Measurements from ENCODE around the gene MFSD12.
A peak's percentile ranks its signal among the peaks of the same experiment; 100 is the strongest.
"Not testable (repeated sequence)": the region's sequence is repeated elsewhere in the genome, so short reads cannot be mapped to it uniquely, and the experiment has no call there.

MFSD12 gene

GRCh38 chr19:3522421-3523360 is 34.7 kb downstream of the MFSD12 start:
- DNase-seq (ENCODE audit: low read depth), result no peak

- DNase-seq (ENCODE audit: low read depth), result no peak
Measured at GRCh38 chr19:3521104-3521445, 36.3 kb downstream of the MFSD12 start.

DNA sequence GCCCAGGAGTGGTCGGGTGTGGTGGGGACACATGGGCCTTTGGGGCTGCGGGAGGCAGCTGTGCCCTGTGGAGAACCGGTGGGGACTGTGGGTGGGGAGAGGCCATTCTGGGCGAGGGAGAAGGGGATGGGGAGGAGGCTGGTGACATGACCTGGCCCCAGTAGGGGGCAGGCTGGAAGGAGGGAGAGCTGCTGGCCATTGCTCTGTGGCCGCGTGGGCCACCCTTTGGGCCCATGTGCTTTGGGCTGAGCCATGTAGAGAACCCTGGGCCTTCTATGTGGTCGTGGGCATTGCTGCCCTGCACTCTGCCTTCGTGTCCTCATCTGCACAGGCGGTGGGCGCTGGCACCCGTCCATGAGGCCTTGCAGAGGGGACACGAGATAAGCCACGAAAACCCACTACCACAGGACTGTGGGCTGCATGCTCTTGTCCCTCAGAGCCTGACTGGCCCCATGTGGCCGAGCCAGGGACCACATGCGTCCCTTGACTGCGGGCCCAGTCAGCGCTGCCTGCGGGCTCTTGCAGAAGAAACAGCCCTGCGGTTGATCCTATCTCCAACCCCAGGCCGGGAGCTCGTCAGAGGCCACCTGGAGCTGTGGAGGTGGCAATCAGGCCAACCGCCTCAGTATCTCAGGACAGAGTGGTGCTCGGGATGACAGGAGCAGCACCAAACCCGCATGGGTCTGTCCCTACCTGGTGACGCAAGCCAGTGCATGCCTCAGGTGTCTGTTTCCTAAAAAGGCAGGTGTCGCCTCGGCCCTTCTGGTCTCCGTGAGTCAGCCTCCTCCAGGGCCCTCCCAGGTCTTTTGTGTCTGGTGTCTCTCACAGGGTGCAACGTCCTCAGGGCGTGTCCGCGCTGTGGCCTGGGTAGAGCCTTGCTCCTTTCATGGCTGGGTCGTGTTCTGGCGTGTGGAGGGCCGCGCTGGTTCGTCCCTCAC is 37.0 kb downstream of the MFSD12 start:
- no peak for DNase-seq (ENCODE audit: low read depth)

DNA sequence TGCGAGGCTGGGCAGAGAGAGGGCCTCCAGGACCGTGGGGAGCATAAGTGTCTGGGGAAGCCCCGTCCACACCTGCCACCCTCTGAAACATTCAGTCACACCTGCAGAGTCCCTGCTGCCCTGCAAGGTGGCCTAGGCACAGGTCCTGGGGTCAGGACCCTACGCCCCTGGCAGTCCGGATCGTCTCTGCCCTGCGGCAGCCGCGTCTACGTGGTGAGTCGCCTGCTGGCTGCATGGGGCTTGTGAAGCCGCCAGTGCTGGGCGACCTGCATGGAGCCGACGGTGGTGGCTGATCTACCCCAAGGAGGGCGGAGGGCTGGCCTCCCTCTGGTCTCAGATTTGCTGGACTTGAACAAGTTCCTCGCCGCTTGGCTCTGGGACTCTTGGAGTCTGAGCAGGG is 38.3 kb downstream of the MFSD12 start:
- DNase-seq (ENCODE audit: low read depth), result no peak

DNA sequence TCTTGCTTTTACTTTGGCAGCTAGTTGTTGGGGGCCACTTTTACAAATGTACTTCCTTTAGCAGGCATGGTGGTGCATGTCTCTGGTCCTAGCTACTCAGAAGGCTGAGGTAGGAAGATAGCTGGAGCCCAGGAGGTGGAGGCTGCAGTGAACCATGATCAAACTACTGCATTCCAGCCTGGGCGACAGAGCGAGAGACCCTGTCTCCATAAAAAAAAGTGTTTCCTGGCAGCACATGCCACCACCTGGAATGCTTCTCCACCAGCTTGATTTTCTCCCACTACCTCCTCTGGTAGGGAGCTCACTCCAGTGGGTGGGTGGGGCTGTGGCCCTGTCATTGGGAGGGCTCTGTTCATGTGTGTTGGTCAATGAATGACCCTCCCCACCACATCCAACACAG is 38.7 kb downstream of the MFSD12 start:
- DNase-seq (ENCODE audit: low read depth), result no peak

DNA sequence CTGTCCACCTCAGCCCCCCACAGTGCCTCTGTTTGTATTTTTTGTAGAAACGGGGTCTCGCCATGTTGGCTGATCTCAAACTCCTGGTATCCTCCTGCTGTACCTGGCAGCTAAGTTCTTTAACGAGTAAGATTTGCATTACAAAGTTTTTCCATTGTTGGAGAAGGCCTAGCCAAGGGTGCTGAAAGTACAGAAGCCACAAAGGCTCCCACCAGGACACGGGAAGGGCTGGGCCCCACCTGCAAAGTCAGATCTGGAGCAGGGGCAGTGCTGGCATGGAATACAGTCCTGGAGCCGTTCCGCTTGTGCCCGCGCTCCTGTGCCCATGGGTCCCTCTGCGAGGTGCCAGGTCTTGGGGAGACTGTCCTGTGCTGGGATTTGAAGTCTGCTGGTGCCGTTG is 39.1 kb downstream of the MFSD12 start:
- DNase-seq (ENCODE audit: low read depth), result no peak

GRCh38 chr19:3517638-3518037 is 39.7 kb downstream of the MFSD12 start:
- no peak for DNase-seq (ENCODE audit: low read depth)

DNA sequence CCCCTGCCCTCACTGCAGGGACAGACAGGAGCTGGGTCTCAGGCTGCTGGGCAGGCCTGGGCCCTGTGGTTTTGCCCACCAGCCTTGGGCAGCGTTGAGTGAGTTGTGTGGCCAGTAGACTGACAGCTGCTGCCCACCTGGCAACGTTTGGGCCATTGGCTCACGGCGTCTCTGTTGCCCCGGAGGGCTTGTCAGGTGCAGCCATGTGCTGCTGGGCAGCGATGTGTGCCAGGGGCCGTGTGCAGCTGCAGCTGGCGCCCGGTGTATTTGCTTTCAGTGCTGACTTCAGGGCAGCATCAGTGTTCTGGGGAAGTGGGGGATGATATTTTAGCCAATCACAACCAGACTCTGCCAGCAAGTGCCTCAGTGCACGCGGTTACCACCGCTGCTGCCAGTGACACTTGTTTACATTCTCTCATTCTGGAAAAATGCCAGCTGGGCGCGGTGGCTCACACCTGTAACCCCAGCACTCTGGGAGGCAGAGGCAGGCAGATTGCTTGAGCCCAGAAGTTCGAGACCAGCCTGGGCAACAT is 40.6 kb downstream of the MFSD12 start:
- DNase-seq (ENCODE audit: low read depth), result no peak

DNA sequence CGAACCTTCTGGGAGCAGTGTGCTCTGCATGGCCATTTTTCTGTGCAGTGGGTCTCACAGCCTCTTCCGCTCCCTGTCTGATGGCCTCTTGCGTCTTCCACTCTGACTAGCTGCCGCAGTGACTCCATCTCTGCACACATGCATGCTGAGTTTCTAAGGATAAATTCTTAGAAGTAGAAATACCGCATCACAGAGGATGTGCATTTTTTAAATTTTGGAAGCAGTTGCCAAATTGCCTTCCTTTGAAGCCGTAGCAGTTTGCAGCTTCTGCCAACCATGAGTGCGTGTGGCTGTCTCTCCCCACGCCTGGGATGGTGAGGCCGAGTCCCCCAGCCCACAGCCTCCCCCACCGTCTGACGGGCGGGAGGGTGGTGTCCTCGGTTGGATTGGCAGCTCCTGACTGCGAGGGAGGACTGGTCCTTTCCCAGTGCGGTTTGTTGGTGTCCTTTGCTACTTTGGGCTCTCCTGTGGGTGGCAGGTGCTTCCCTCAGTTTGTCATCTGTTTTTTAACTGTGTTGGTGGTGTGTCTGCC is 41.4 kb downstream of the MFSD12 start:
- DNase-seq (ENCODE audit: low read depth), result no peak

DNA sequence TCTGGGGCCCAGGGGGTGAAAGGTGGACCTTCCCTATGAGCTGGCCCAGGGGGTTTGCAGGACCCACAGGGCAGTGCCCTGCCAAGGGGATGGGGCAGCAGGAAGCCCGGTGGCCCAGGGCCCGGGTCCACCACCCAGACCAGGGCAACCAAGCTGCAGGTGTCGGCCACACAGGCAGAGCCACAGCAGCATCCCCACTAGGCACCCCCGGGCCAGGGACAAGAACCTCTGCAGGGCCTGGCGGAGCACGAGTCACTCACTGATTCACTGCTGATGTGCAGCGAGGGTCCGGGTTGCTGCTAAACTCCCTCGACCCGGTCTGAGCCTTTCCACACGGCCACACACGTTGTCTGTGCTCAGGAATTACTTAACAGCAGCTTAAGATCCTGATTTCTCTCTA is 42.5 kb downstream of the MFSD12 start:
- DNase-seq (ENCODE audit: low read depth), result no peak

GRCh38 chr19:3513229-3514140 is 43.9 kb downstream of the MFSD12 start:
- no peak for DNase-seq (ENCODE audit: low read depth)

GRCh38 chr19:3512562-3513228 is 44.7 kb downstream of the MFSD12 start:
- no peak for DNase-seq (ENCODE audit: low read depth)

DNA sequence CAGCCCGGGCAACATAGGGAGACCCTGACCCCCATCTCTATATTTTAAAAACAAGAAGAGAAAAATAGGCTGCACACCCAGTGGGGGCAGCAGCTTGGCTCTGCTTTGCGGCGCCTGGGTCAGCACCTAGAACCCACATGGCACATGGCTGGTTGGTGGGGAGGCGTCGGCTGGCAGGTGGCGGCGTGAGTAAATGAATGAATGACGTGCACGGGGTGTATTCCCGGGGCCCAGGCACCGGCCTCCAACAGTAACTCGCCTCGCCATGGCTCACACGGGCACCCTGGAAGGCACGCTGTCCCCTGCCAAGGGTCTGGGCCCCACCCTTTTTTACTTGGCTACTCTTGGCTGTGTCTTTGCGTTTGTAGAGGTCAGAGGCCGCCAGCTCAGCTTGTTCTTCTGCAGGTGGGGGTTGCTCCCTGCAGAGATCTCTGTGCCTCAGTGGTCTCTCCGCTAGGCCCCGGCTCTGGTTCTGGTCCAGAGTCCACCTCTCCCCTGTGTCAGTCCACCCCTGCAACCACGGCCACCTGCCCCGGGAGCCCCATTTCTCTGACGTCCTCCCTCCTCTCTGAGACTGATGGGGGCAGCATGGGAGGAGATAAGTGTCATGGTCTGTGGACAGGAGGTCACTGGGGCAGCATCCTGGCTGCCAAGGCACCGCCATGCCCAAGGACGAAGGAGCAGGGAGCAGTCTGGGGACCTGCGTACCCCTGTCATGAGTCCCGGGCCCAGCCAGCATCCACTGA is 45.7 kb downstream of the MFSD12 start:
- DNase-seq (ENCODE audit: low read depth), result no peak

DNA sequence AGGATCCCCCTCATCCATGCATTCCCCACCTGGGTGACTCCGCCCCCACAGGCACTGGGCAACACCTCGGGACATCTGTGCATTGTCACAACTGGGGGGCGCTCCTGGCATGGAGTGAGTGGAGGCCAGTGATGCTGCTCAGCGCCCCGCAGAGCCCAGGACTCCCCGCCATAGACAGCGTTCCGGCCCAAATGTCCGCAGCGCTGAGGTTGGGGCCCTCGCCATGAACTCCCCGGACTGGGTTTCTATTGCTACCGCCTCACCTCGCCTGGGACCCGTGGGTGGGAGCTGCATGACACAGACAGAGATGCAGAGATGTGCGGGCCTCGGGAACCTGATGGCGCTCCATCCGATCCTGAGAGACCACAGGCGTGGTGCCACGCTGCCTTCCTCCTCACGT is 46.7 kb downstream of the MFSD12 start:
- no peak for DNase-seq (ENCODE audit: low read depth)

- no peak for DNase-seq (ENCODE audit: low read depth)
Measured at GRCh38 chr19:3509566-3509989, 47.8 kb downstream of the MFSD12 start.

- no peak for DNase-seq (ENCODE audit: low read depth)
Measured at GRCh38 chr19:3508771-3509535, 48.4 kb downstream of the MFSD12 start.

DNA sequence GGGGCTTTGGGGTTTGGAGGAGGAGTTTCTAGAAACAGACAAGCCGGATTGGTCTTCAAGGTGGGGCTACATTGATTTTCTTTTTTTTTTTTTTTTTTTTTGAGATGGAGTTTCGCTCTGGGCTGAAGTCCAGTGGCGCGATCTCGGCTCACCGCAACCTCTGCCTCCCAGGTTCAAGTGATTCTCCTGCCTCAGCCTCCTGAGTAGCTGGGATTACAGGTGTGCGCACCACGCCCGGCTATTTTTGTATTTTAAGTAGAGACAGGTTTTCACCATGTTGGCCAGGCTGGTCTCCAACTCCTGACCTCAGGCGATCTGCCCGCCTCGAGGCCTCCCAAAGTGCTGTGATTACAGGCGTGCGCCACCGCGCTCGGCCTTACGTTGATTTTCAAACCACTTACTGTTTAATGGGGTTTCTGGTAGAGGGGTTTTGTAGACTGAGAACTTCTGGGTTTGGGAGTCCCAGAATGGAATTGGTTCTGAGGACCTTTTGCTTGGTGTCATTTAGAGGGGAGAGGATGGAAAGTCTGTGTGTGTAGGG is 49.2 kb downstream of the MFSD12 start:
- not testable (repeated sequence) for DNase-seq (ENCODE audit: low read depth)

DNA sequence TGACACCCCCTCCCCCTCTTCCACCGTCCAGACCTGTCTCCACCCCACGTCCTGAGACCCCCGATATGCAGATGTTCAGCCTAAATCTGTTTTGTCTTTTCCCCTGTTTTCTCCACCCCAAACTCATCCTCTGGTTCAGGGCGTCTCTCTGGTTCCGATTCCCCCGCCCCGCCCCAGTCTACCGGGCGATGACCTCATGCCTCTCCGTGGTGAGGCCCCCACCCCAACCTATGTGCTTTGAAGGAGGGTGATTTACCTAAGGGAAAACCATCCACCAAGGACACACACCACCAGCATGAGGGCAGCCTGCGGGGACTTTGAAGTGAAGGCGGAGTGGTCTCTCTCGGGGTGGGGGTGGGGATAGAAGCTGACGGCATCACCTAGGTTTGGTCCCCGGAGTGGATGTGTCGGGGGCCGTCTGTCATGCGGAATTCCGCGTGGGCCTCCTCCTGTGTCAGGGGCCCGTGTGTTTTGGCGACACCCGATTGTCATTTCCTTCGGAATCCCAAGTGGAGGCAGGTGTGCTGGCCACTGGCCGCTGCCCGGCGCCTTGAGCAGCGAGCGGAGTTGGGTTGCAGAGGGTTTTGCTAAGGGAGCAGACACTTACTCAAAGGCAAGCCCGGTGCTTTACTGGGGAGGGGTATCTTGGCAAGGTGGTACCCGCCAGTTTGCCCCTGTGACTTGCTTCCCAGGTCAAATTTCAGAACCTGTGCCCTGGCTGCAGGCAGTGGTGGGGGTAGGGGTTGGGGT is 49.8 kb downstream of the MFSD12 start:
- DNase-seq (ENCODE audit: low read depth), result peak; percentile 24
